Neural progenitor cell (in vitro differentiated cells): ENCODE data around the gene PLCB1. TPM values are rescaled to one million over a fixed set of nuclear protein-coding genes. Genes with fewer than 3 reads are reported as not detected.
"Not testable (repeated sequence)": the region's sequence is repeated elsewhere in the genome, so short reads cannot be mapped to it uniquely, and the experiment has no call there.

Source experiments
- DNase-seq: peaks from one replicate; pipeline ENCODE4 v3.0.0-alpha.2; 2016; ENCODE audit warnings: low spot score
- H2AFZ ChIP-seq: fragments of 200-600 bp; sonication (generic); replicated peaks from 2 replicates; pipeline ENCODE4 v1.6.1; 2016; ENCODE audit warnings: antibody characterized with exemption
- H3F3A ChIP-seq: fragments of 200-600 bp; sonication (generic); 2 replicates; pipeline ENCODE4 v1.6.1; 2016; ENCODE audit warnings: antibody characterized with exemption, low read depth
- H3K27ac ChIP-seq: fragments of 200-600 bp; sonication (generic); 2 replicates; pipeline ENCODE4 v1.5.1; 2016; ENCODE audit warnings: mild to moderate bottlenecking
- H3K27me3 ChIP-seq: fragments of 200-600 bp; sonication (generic); 2 replicates; pipeline ENCODE4 v1.6.1; 2016; ENCODE audit warnings: mild to moderate bottlenecking, moderate library complexity
- H3K36me3 ChIP-seq: fragments of 200-600 bp; sonication (generic); 2 replicates; pipeline ENCODE4 v1.5.1; 2016
- H3K4me1 ChIP-seq: fragments of 200-600 bp; sonication (generic); 2 replicates; pipeline ENCODE4 v1.6.1; 2016; ENCODE audit warnings: mixed run types
- H3K4me2 ChIP-seq: fragments of 200-600 bp; sonication (generic); 2 replicates; pipeline ENCODE4 v1.6.1; 2016
- H3K4me3 ChIP-seq: fragments of 200-600 bp; sonication (generic); 2 replicates; pipeline ENCODE4 v1.5.1; 2016
- H3K79me2 ChIP-seq: fragments of 200-600 bp; sonication (generic); 2 replicates; pipeline ENCODE4 v1.6.1; 2016; ENCODE audit warnings: low read depth
- H3K9ac ChIP-seq: fragments of 200-600 bp; sonication (generic); 2 replicates; pipeline ENCODE4 v1.6.1; 2016
- H3K9me3 ChIP-seq: fragments of 200-600 bp; sonication (generic); 2 replicates; pipeline ENCODE4 v1.5.1; 2016; ENCODE audit warnings: low read depth
- H4K20me1 ChIP-seq: fragments of 200-600 bp; sonication (generic); 2 replicates; pipeline ENCODE4 v1.6.1; 2016; ENCODE audit warnings: low read depth
- H3K27ac Mint-ChIP-seq: 3 replicates; pipeline ENCODE4 v1.8.0; 2021; ENCODE audit warnings: mixed read lengths
- H3K27me3 Mint-ChIP-seq: 2 replicates; pipeline ENCODE4 v1.8.0; 2022; ENCODE audit warnings: low read depth, mild to moderate bottlenecking, inconsistent platforms, moderate library complexity, mixed read lengths; ENCODE audit not compliant: insufficient read depth
- H3K36me3 Mint-ChIP-seq: 3 replicates; pipeline ENCODE4 v1.8.0; 2021; ENCODE audit warnings: mixed read lengths
- H3K4me1 Mint-ChIP-seq: 3 replicates; pipeline ENCODE4 v1.8.0; 2021; ENCODE audit warnings: mixed read lengths
- H3K4me3 Mint-ChIP-seq: 3 replicates; pipeline ENCODE4 v1.8.0; 2021; ENCODE audit warnings: mild to moderate bottlenecking, moderate library complexity, mixed read lengths
- H3K9me3 Mint-ChIP-seq: 3 replicates; pipeline ENCODE4 v1.8.0; 2020; ENCODE audit warnings: mixed read lengths
- CTCF ChIP-seq: fragments of 200-600 bp; sonication (generic); IDR thresholded peaks from 2 replicates; pipeline ENCODE4 v1.5.1; 2017; ENCODE audit warnings: antibody characterized with exemption, mild to moderate bottlenecking
- EZH2 ChIP-seq: fragments of 200-600 bp; sonication (generic); IDR thresholded peaks from 2 replicates; pipeline ENCODE4 v1.6.1; 2017; ENCODE audit warnings: antibody characterized with exemption, mild to moderate bottlenecking, moderate library complexity
- EZH2phosphoT487 ChIP-seq: fragments of 200-600 bp; sonication (generic); IDR thresholded peaks from 2 replicates; pipeline ENCODE4 v1.6.1; 2017; ENCODE audit warnings: antibody characterized with exemption
- total RNA-seq: library from RNA; depleted of rRNA; stranded (reverse); fragments of >200 nt; gene quantifications from 2 replicates; pipeline ENCODE4 v1.2.3, GENCODE V29; 2015; ENCODE audit warnings: low replicate concordance

The PLCB1 gene
- total RNA-seq, 1 donor from 2014 or later = 30.2 TPM

GRCh38 chr20:8851446-8851845 is 719.4 kb downstream of the PLCB1 start:
- Mint-ChIP-seq H3K27me3 (peaks cover 2% of the 10 kb centered on the region), H3K27ac (no peak overlapping the region), H3K4me1 (peaks cover 27% of the 10 kb centered on the region), H3K9me3 (peaks cover under 1% of the 10 kb centered on the region), H3K36me3 (no peaks in the 10 kb centered on the region), H3K4me3 (no peak overlapping the region)
- no peaks in the 10 kb centered on the region for H3K36me3 ChIP-seq
- H4K20me1 ChIP-seq = no peaks in the 10 kb centered on the region
- no peak for TF ChIP-seq CTCF
- no peak for TF ChIP-seq EZH2
- TF ChIP-seq EZH2phosphoT487 = no peak
- H3K27me3 ChIP-seq = no peaks in the 10 kb centered on the region
- H3K4me2 ChIP-seq = no peak overlapping the region
- H2AFZ ChIP-seq = no peak overlapping the region
- peaks cover 11% of the 10 kb centered on the region for H3K4me1 ChIP-seq
- DNase-seq = no peak
- H3K4me3 ChIP-seq = no peak overlapping the region
- H3K9me3 ChIP-seq = no peaks in the 10 kb centered on the region
- no peaks in the 10 kb centered on the region for H3F3A ChIP-seq
- no peak overlapping the region for H3K27ac ChIP-seq
- no peaks in the 10 kb centered on the region for H3K79me2 ChIP-seq
- H3K9ac ChIP-seq = no peak overlapping the region

- H3K9me3 ChIP-seq, H3K27ac ChIP-seq, H3K4me3 ChIP-seq, H3K4me2 ChIP-seq, H3K27me3 Mint-ChIP-seq, H3K9me3 Mint-ChIP-seq, DNase-seq, H3K36me3 Mint-ChIP-seq, H3K36me3 ChIP-seq, H3K27me3 ChIP-seq, H3K4me3 Mint-ChIP-seq, H4K20me1 ChIP-seq, H2AFZ ChIP-seq, H3F3A ChIP-seq, H3K27ac Mint-ChIP-seq, H3K9ac ChIP-seq, H3K79me2 ChIP-seq: not testable (repeated sequence)
- peaks cover 27% of the 10 kb centered on the region for H3K4me1 Mint-ChIP-seq
- peaks cover 11% of the 10 kb centered on the region for H3K4me1 ChIP-seq
Observed at GRCh38 chr20:8851919-8852318, 719.9 kb downstream of the PLCB1 start.

DNA sequence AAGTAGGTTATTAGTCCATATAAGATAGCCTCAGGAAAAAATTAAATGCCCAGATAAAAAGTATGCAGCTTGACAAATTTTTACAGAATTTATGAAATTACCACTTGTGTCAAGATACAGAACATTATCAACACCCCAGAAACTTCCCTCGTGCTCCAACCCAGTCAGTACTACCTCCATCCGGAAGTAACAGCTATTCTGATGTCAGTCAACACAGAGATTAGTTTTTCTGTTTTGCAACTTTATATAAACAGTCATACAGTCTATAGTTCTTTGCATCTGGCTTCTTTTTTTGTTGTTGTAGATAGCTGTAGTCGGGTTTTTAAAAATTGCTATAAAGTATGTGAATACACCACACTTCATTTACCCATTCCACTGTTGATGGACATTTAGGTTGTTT is 721.1 kb downstream of the PLCB1 start:
- H3K9me3 Mint-ChIP-seq, H2AFZ ChIP-seq, H3K9me3 ChIP-seq, H3K4me3 ChIP-seq, H3K36me3 ChIP-seq, H3K27me3 Mint-ChIP-seq, H3K4me2 ChIP-seq, H3K79me2 ChIP-seq, H3K27ac Mint-ChIP-seq, H3K36me3 Mint-ChIP-seq, H3K27ac ChIP-seq, H3F3A ChIP-seq, DNase-seq, H3K27me3 ChIP-seq, H3K4me3 Mint-ChIP-seq, H3K9ac ChIP-seq, H4K20me1 ChIP-seq: not testable (repeated sequence)
- H3K4me1 Mint-ChIP-seq = peaks cover 27% of the 10 kb centered on the region
- peaks cover 11% of the 10 kb centered on the region for H3K4me1 ChIP-seq

DNA sequence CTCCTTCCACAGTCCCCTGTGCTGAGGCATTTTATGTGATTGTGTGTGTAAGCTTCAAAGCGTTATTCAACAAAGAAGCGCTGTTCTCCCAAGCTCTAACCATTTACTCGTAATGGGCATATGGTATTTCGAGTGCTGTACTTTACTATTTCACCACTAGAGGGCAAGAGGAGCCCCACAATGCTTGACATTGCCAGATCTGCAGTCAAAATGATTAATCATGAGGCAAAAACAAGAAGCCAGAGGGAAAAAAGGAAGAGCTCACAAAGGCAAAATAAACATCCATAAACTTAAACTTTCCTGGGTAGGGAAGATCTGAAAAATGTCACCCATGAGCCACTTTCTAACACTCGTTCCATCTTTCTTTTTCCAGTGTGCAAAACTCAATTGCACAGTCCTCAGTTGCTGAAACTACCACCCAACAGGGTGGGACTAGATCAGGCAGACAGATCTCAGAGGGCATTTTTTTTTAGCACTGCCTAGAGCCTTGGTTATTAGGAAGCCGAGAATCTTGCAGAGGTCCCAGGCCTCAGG is 721.8 kb downstream of the PLCB1 start:
- H3K9me3 Mint-ChIP-seq = peaks cover 3% of the 10 kb centered on the region

More for the DNA sequence above, 721.8 kb downstream of the PLCB1 start:
- Histone ChIP-seq H3K9me3 (no peaks in the 10 kb centered on the region), H3K27me3 (no peaks in the 10 kb centered on the region), H3K27ac (no peak overlapping the region), H3K79me2 (no peaks in the 10 kb centered on the region), H3K36me3 (no peaks in the 10 kb centered on the region), H3F3A (no peaks in the 10 kb centered on the region), H2AFZ (no peak overlapping the region), H3K4me1 (peaks cover 11% of the 10 kb centered on the region), H3K4me3 (no peak overlapping the region), H4K20me1 (no peaks in the 10 kb centered on the region), H3K9ac (no peak overlapping the region), H3K4me2 (peak overlapping the region; percentile 0)
- peak; percentile 81 for DNase-seq
- Mint-ChIP-seq H3K27ac (no peak overlapping the region), H3K4me3 (no peak overlapping the region), H3K4me1 (peaks cover 23% of the 10 kb centered on the region), H3K27me3 (no peaks in the 10 kb centered on the region), H3K36me3 (no peaks in the 10 kb centered on the region)
- TF ChIP-seq EZH2 (no peak), CTCF (peak; percentile 93)
